Prostate gland (tissue), 2 donors: Measurements from ENCODE around the gene MARK3.

Experiments
- CTCF ChIP-seq, 4 experiments: fragments of 200-600 bp in 2 of 4; fragments of 450-650 bp in 2 of 4; sonication (generic) in 2 of 4; IDR thresholded peaks; 1 replicate in 3 of 4; 2 replicates in 1 of 4; pipeline ENCODE4 v1.5.1; 2016 to 2019; ENCODE audit warnings: antibody characterized with exemption in 4 of 4, mild to moderate bottlenecking in 2 of 4, moderate library complexity in 2 of 4
- POLR2A ChIP-seq: fragments of 450-650 bp; IDR thresholded peaks from one replicate; pipeline ENCODE4 v1.6.1; 2016; ENCODE audit warnings: antibody characterized with exemption, mild to moderate bottlenecking

GRCh38 chr14:103527408-103528145 is 142.4 kb downstream of the MARK3 start:
- TF ChIP-seq CTCF (IDR thresholded peaks at IDR 0.05), result no peak
- no peak for TF ChIP-seq POLR2A
